ENCODE results near the gene TAS2R7.

Gene TAS2R7

GRCh38 chr12:10783252-10783651, 19.2 kb downstream of the TAS2R7 start:
- Mint-ChIP-seq H3K9me3 (no peaks in the 10 kb centered on the region), H3K27me3 (peaks cover 9% of the 10 kb centered on the region), H3K4me3 (no peak overlapping the region), H3K27ac (no peak overlapping the region), H3K36me3 (no peaks in the 10 kb centered on the region), H3K4me1 (no peaks in the 10 kb centered on the region)
- no peak for DNase-seq
- CTCF ChIA-PET: interaction anchor here (1.2 kb wide), 1 partner anchor 12 kb away, joined by 4 read pairs; no protein-coding TSS in a partner anchor

GRCh38 chr12:10779103-10779502, 23.3 kb downstream of the TAS2R7 start:
- H3K9me3 Mint-ChIP-seq: no peaks in the 10 kb centered on the region
- DNase-seq: no peak
- H3K36me3 Mint-ChIP-seq: no peaks in the 10 kb centered on the region
- H3K27me3 Mint-ChIP-seq: peaks cover 11% of the 10 kb centered on the region
- H3K4me3 Mint-ChIP-seq: no peak overlapping the region
- CTCF ChIA-PET: interaction anchor here (0.7 to 2.1 kb wide), 3 partner anchors 8 to 709 kb away, joined by 3 to 6 read pairs (median 6); no protein-coding TSS in a partner anchor
- H3K4me1 Mint-ChIP-seq: no peaks in the 10 kb centered on the region
- H3K27ac Mint-ChIP-seq: no peak overlapping the region

GRCh38 chr12:10771132-10771733, 31.2 kb downstream of the TAS2R7 start:
- DNase-seq: no peak
- peaks cover 23% of the 10 kb centered on the region for H3K27me3 Mint-ChIP-seq
- H3K27ac Mint-ChIP-seq: no peak overlapping the region
- no peaks in the 10 kb centered on the region for H3K4me1 Mint-ChIP-seq
- H3K4me3 Mint-ChIP-seq: no peak overlapping the region
- no peaks in the 10 kb centered on the region for H3K36me3 Mint-ChIP-seq
- CTCF ChIA-PET: interaction anchor here (0.6 to 3.2 kb wide), 10 partner anchors 9 to 718 kb away, joined by 3 to 28 read pairs (median 4); no protein-coding TSS in a partner anchor
- no peaks in the 10 kb centered on the region for H3K9me3 Mint-ChIP-seq

- no peak overlapping the region for H3K27ac Mint-ChIP-seq
- H3K36me3 Mint-ChIP-seq: no peaks in the 10 kb centered on the region
- H3K27me3 Mint-ChIP-seq: peaks cover 17% of the 10 kb centered on the region
- no peaks in the 10 kb centered on the region for H3K4me1 Mint-ChIP-seq
- H3K4me3 Mint-ChIP-seq: no peak overlapping the region
- CTCF ChIA-PET: no interaction called here
- peaks cover 11% of the 10 kb centered on the region for H3K9me3 Mint-ChIP-seq
- no peak for DNase-seq
Observed at GRCh38 chr12:10759657-10760056, 42.8 kb downstream of the TAS2R7 start.

- DNase-seq: no peak
- Mint-ChIP-seq H3K36me3 (no peaks in the 10 kb centered on the region), H3K27me3 (peaks cover 17% of the 10 kb centered on the region), H3K27ac (no peak overlapping the region), H3K9me3 (peaks cover 11% of the 10 kb centered on the region), H3K4me1 (no peaks in the 10 kb centered on the region), H3K4me3 (no peak overlapping the region)
- CTCF ChIA-PET: no interaction called here
Observed at GRCh38 chr12:10756194-10756593, 46.2 kb downstream of the TAS2R7 start.

GRCh38 chr12:10753059-10753458, 49.4 kb downstream of the TAS2R7 start:
- Mint-ChIP-seq H3K27me3 (peaks cover 19% of the 10 kb centered on the region), H3K27ac (no peak overlapping the region), H3K4me1 (peaks cover 9% of the 10 kb centered on the region), H3K36me3 (no peaks in the 10 kb centered on the region), H3K9me3 (peaks cover 11% of the 10 kb centered on the region), H3K4me3 (no peak overlapping the region)
- CTCF ChIA-PET: no interaction called here
- no peak for DNase-seq
